Measurements from ENCODE around the gene CEBPZOS.
A peak's percentile ranks its signal among the peaks of the same experiment; 100 is the strongest.

The CEBPZOS gene

DNA sequence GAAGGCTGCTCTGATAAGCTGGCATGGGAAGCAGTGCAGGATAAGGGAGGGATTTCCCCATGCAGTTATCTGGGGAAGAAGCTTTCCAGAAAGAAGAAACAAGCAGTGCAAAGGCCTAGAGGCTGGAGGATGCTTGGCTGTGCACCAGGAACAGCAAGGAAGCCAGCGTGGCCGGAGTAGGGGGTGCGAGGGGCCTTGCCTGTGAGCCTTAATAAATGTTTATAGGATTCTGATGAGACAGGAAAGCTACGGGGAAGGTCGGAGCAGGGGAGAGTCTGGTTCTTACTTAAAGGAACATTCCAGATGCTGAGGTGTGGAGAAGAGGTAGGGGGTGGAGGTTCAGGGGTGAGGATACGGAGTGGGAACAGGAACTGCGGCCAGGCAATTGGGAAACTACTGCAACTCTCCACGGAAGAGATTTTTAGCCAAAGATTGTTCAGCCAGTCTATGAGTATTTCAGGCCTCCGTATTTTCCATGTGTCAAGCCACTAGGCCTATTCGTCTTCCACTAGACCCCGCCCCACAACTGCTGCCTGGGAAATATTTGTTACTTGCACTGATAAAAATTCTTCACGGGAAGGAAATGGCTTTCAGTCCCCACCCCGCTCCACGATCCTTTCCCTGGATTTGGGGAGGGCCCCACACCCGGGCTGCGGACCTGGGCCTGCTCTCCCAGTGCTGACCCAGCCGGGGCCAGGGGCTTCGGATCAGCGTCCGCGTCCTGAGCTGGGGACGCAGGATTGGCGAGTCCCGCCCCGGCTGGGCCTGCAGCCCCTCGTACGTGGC lies 40.0 kb upstream of the CEBPZOS start:
- peak; percentile 55 for DNase-seq (ENCODE audit: extremely low spot score)
- ChIA-PET CTCF (interaction anchor here (0.6 to 0.7 kb wide), 2 partner anchors 317 to 397 kb away, joined by 3 read pairs; no protein-coding TSS in a partner anchor), POLR2A (interaction anchor here (1.0 to 1.4 kb wide), 5 partner anchors 12 to 76 kb away, joined by 4 to 5 read pairs (median 4); partner anchors contain the start of genes CEBPZ, CEBPZOS and NDUFAF7)
- TF ChIP-seq ELF4 (IDR thresholded peaks at IDR 0.05) (no peak), L3MBTL2 (conservative IDR thresholded peaks at IDR 0.05) (peak; percentile 28)
- TF ChIP-seq, protein P1, sequence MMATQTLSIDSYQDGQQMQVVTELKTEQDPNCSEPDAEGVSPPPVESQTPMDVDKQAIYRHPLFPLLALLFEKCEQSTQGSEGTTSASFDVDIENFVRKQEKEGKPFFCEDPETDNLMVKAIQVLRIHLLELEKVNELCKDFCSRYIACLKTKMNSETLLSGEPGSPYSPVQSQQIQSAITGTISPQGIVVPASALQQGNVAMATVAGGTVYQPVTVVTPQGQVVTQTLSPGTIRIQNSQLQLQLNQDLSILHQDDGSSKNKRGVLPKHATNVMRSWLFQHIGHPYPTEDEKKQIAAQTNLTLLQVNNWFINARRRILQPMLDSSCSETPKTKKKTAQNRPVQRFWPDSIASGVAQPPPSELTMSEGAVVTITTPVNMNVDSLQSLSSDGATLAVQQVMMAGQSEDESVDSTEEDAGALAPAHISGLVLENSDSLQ (IDR thresholded peaks at IDR 0.05) = peak; percentile 40; the same call in 1 of the 2 replicates

DNA sequence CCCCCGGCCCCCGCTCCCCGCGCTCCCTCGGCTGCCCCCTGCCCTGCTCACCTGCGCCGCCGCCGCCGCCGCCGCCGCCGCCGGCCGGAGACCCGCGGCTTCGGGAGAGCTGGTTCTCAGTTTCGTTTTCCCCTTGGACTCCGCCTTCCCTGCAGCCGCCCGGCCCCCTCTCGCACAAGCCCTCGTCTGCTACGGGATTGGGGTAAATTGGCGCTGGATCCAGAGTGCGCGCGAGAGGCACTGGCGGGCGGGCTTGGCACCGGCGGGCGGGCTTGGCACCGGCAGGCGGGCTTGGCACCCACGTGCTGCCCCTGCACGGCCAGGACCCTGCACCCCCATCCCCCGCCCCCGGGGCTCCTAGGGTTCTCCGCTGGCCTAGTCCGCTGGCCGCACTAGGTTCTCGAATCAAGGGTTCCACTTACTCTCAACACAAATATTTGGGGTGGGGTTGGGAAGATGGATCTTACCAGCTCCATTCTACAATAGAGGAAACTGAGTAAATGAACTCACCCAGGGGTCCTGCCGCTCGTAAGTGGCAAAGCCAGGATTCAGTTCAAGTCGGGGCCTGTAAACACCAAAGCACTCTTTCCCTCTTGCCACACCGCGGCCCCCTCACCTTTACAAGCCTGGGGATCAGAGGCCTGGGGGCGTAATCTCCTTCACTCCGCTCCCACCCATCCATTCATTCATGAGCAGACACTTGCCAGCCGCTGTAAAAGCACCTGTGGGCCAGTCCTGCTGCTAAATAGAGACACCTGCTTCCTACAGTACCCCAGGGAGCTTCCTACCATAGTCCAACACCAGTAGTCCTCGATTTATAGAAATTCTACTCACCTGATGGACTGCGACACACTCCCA lies 39.2 kb upstream of the CEBPZOS start, which contains the start of gene EIF2AK2:
Gene EIF2AK2, minus strand, starts transcription at position 124 of the 858 bp plus-strand sequence. CDS start 9,174 bp downstream, outside the sequence.
- ChIA-PET POLR2A (interaction anchor here (1.0 to 1.4 kb wide), 7 partner anchors 11 to 75 kb away, joined by 3 to 5 read pairs (median 4); partner anchors contain the start of genes CEBPZ, CEBPZOS and NDUFAF7), CTCF (no interaction called here)
- peak; percentile 90 for DNase-seq (ENCODE audit: extremely low spot score)
- TF ChIP-seq FOXA1 (IDR thresholded peaks at IDR 0.05) = no peak
- TF ChIP-seq FOXM1 (IDR thresholded peaks at IDR 0.05; ENCODE audit: borderline replicate concordance) = no peak
- TF ChIP-seq CTBP1 (IDR thresholded peaks at IDR 0.05; ENCODE audit: borderline replicate concordance) = no peak
- TF ChIP-seq TARDBP (IDR thresholded peaks at IDR 0.05) = no peak
- TF ChIP-seq L3MBTL2 (conservative IDR thresholded peaks at IDR 0.05) = peak; percentile 77

DNA sequence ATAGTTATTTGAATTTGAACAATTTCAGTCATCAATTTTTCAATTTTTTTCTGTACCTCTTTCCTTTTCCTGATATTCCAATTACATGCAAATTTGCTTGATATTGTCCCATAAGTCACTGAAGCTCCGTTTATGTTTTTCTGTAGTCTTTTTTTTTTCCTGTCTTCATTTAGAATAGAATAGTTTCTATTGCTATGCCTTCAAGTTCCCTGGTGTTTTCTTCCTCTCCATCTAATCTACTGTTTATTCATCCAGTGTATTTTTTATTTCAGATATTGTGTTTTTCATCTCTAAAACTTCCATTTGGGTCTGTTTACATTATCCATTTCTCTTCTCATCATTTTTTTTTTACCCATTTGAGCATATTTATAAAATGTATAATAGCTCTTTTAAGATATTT lies 31.5 kb upstream of the CEBPZOS start:
- CTCF ChIA-PET = interaction anchor here (0.6 kb wide), 1 partner anchor 184 kb away, joined by 3 read pairs; no protein-coding TSS in a partner anchor

DNA sequence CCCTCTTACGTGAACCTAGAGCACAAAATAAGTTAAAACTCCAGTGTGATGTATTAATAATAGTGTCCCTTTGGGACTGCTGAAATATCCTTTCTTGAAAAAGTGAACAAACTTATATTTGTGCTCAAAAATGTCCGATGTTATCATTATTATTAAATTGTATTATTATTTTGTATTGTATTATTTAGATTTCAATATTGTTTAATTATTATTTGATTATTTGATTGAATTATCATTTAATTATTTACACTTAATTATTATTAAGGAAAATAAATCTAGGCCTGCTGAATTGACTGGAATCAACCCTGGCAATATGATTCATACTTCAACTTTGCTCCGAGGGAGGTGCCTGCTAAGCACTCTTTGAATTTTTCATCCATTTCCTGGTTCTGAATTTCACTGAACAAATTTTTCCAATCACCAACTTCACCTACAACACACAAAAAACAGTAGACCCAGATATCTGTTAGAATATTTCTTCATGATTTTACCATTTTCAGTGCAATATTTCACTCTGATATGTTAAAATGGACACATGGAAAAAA lies 28.6 kb upstream of the CEBPZOS start:
- no peak for TF ChIP-seq CTBP1 (IDR thresholded peaks at IDR 0.05; ENCODE audit: borderline replicate concordance)
- no peak for TF ChIP-seq HDGF (IDR thresholded peaks at IDR 0.05; ENCODE audit: borderline replicate concordance)
- TF ChIP-seq SUZ12 (IDR thresholded peaks at IDR 0.05) = no peak
- TF ChIP-seq LEF1 (IDR thresholded peaks at IDR 0.05; ENCODE audit: borderline replicate concordance) = no peak
- TF ChIP-seq TARDBP (IDR thresholded peaks at IDR 0.05) = no peak
- POLR2A ChIA-PET = interaction anchor here (1.6 kb wide), 1 partner anchor 11 kb away, joined by 5 read pairs; the partner anchor contains the start of gene EIF2AK2
- no peak for DNase-seq (ENCODE audit: extremely low spot score)
- CTCF ChIA-PET = interaction anchor here (0.6 to 1.6 kb wide), 2 partner anchors 9 to 25 kb away, joined by 4 to 5 read pairs; no protein-coding TSS in a partner anchor

More for the DNA sequence above, 31.5 kb upstream of the CEBPZOS start:
- TF ChIP-seq SUZ12 (IDR thresholded peaks at IDR 0.05) (no peak), BHLHE40 (IDR thresholded peaks at IDR 0.05; ENCODE audit: borderline replicate concordance) (no peak), FOXM1 (IDR thresholded peaks at IDR 0.05; ENCODE audit: borderline replicate concordance) (no peak), LEF1 (IDR thresholded peaks at IDR 0.05; ENCODE audit: borderline replicate concordance) (no peak), L3MBTL2 (conservative IDR thresholded peaks at IDR 0.05) (no peak), ZNF384 (IDR thresholded peaks at IDR 0.05) (no peak), ARNT (IDR thresholded peaks at IDR 0.05) (no peak), ELF4 (IDR thresholded peaks at IDR 0.05) (no peak), FOXA1 (IDR thresholded peaks at IDR 0.05) (no peak), NFRKB (IDR thresholded peaks at IDR 0.05) (no peak), SP1 (IDR thresholded peaks at IDR 0.05) (no peak), FOXK2 (IDR thresholded peaks at IDR 0.05) (no peak)
- TF ChIP-seq, protein P1 (IDR thresholded peaks at IDR 0.05) = no peak
- POLR2A ChIA-PET = no interaction called here
- no peak for DNase-seq (ENCODE audit: extremely low spot score)

DNA sequence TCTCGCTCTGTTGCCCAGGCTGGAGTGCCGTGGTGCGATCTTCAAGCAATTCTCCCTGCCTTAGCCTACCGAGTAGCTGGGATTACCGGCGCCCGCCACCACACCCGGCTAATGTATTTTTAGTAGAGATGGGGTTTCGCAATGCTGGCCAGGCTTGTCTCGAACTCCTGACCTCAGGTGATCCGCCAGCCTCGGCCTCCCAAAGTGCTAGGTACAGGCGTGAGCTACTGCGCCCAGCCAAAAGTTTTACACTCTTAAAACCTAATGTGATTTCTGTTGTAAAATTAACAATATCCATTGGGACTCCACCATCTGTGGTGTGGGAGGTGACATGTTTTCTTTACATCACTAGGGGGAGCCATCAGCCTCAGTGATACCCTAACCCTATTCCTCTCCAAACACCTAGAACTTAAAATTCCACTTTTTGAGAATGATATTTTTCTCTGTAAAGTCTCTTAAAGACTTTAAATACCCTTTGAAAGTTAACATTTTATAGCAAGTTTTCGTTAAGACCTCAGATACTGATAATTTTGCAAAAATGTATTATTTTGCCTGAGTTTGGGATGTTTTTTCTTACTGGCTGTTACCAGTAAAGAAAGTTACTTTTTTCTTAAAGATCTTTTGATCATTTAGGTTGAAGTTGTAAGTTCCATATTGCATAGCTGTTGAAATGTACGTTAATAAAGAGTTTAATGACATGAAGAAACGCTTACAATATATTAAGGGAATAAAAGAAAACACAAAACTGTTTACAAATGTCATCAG lies 27.9 kb upstream of the CEBPZOS start:
- CTCF ChIA-PET = interaction anchor here (0.6 to 1.6 kb wide), 3 partner anchors 8 to 615 kb away, joined by 3 to 5 read pairs (median 4); no protein-coding TSS in a partner anchor
- POLR2A ChIA-PET = interaction anchor here (1.6 kb wide), 1 partner anchor 12 kb away, joined by 5 read pairs; the partner anchor contains the start of gene EIF2AK2
- peak; percentile 68 for DNase-seq (ENCODE audit: extremely low spot score)
- no peak for TF ChIP-seq SP1 (IDR thresholded peaks at IDR 0.05)
- TF ChIP-seq CTBP1 (IDR thresholded peaks at IDR 0.05; ENCODE audit: borderline replicate concordance) = no peak
- TF ChIP-seq TARDBP (IDR thresholded peaks at IDR 0.05) = no peak
- TF ChIP-seq FOXA1 (IDR thresholded peaks at IDR 0.05) = no peak
- no peak for TF ChIP-seq FOXK2 (IDR thresholded peaks at IDR 0.05)

DNA sequence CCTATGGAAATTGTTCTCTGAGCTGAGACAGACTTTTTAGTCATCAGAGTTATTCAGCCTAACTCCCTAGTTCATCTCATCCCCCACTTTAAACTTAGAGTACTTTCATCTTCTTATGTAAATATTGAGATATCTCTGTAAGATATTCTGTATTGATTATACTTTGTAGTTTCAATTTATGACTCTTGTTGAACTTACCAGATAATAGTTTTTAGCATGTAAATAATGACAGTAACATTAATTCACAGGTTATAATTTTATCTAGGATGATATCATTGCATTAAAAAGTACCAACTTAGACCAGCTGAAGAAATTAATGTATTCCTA lies 24.7 kb upstream of the CEBPZOS start:
- DNase-seq (ENCODE audit: extremely low spot score) = no peak
- TF ChIP-seq TARDBP (IDR thresholded peaks at IDR 0.05) (no peak), LEF1 (IDR thresholded peaks at IDR 0.05; ENCODE audit: borderline replicate concordance) (no peak)
- ChIA-PET CTCF (interaction anchor here (0.9 kb wide), 1 partner anchor 17 kb away, joined by 3 read pairs; the partner anchor contains the start of gene SULT6B1), POLR2A (no interaction called here)

Data from HEK293T (cell line).